Testis (tissue), 5 donors: Measurements from ENCODE around the gene FBXO11. TPM values are rescaled to one million over a fixed set of nuclear protein-coding genes. Genes with fewer than 3 reads are reported as not detected.

ENCODE experiments used
- DNase-seq: peaks from one replicate; pipeline ENCODE4 v3.0.0-alpha.2; 2019
- H3K27ac ChIP-seq, 2 donors: fragments of 200-600 bp; sonication (generic); one replicate each; pipeline ENCODE4 v1.5.1; 2019
- H3K27me3 ChIP-seq: fragments of 200-600 bp; sonication (generic); one replicate; pipeline ENCODE4 v1.5.1; 2019
- H3K36me3 ChIP-seq: fragments of 200-600 bp; sonication (generic); one replicate; pipeline ENCODE4 v1.5.1; 2017; ENCODE audit warnings: low read depth; ENCODE audit errors: missing control alignments
- H3K4me1 ChIP-seq: fragments of 200-600 bp; sonication (generic); one replicate; pipeline ENCODE4 v1.5.1; 2019
- H3K4me3 ChIP-seq, 2 donors: fragments of 200-600 bp; sonication (generic); one replicate each; pipeline ENCODE4 v1.5.1; 2017 to 2019
- H3K9me3 ChIP-seq: fragments of 200-600 bp; sonication (generic); one replicate; pipeline ENCODE4 v1.5.1; 2017
- POLR2A ChIP-seq: fragments of 450-650 bp; IDR thresholded peaks from one replicate; pipeline ENCODE4 v1.6.1; 2017; ENCODE audit warnings: antibody characterized with exemption, mild to moderate bottlenecking, moderate library complexity
- WGBS, 2 donors: methylation state at CpG; one replicate each; pipeline ENCODE4 v1.1.5; 2018; 5-methylcytosine and 5-hydroxymethylcytosine counted together
- intact Hi-C: fragments of 100-400 bp; cut with DNase I; formaldehyde crosslinking; loops from one replicate; pipeline ENCODE4 v1.15.1; 2023; ENCODE audit warnings: low total_unique reads
- long read RNA-seq, 2 donors: transcript quantifications; one replicate each; lab custom pipeline, GENCODE V29; 2026
- polyA plus RNA-seq: library from polyadenylated mRNA; stranded (reverse); fragments of 350-450 nt; fragmentation: Illumina TruSeq; extraction: RNeasy Lipid Tissue Mini Kit (QIAGEN cat#74804); gene quantifications from one replicate; pipeline ENCODE4 v1.2.3, GENCODE V29; 2014; ENCODE audit warnings: low read depth, low replicate concordance; ENCODE audit not compliant: insufficient read depth
- total RNA-seq, 2 donors: library from RNA; depleted of rRNA; stranded (reverse); fragments of >200 nt; gene quantifications; one replicate each; pipeline ENCODE4 v1.2.3, GENCODE V29; 2016
- TF ChIP-seq, protein P1 (sequence below), 3 experiments: fragments of 450-650 bp in 2 of 3; fragments of 200-600 bp in 1 of 3; sonication (generic) in 1 of 3; IDR thresholded peaks; one replicate each; pipeline ENCODE4 v1.5.1; 2016 to 2019; ENCODE audit warnings: antibody characterized with exemption in 3 of 3, mild to moderate bottlenecking in 2 of 3, moderate library complexity in 1 of 3

The FBXO11 gene
- total RNA-seq (100 to 1,000 TPM in 1 of 2 donors, 10 to 100 TPM in 1; 96.0 to 101 TPM), polyA plus RNA-seq (87.6 TPM)
- long read RNA-seq, donor 1, full-length matches to known transcripts: 4 of 9 reads
- long read RNA-seq, donor 1, partial matches to known transcripts: 5 of 9 reads
- long read RNA-seq, donor 1, other reads (novel, unspliced or antisense): 0 of 9 reads
- long read RNA-seq, donor 2, full-length matches to known transcripts: 3 of 251 reads
- long read RNA-seq, donor 2, partial matches to known transcripts: 212 of 251 reads
- long read RNA-seq, donor 2, other reads (novel, unspliced or antisense): 36 of 251 reads

DNA sequence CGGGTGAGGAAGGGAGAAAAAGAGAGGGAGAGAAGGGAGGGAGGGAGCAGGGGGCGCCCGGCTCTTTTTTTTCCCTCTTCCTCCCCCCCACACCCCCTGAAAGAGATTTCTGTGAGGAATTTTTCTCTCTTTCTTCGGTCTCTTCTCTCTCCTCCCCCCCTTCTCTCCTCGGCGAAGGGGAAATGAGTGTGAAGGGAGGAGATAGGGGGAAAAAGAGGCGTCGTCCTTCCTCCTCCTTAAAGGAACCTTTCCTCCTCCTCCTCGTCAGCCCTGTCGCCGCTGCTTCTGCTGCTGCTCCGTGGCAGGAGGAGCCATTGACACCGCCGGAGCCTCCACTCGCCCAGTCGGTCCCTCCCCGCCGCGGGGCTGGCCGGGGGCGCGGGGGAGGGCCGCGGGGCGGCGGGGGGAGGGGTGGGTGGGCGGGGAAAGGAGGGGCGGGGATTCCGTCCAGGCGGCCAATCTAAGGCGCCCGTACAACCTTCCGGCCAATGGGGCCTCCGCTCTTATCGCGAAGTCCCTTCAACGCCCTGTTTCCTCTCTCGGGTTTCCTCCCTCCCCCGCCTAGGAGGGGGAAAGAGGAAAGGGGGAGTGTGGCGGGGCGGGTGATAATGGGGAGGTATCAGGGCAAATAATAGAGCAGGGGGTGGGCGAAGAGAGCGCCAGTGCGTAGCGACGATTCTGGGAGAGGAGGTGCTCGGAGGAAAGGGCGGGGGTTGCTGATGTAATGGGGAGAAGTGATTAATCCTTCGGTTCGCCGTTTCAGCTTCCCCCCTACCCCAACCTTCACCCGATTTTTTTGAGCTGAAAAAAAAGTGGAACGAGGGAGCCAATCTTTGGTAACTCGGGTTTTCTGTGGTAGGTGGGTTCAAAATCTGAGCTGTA lies at the start of gene FBXO11:
FBXO11 (minus strand) TSS at position 342 of the 882 bp plus-strand sequence. CDS start 778 bp downstream, outside the sequence.
- no peaks in the 10 kb centered on the region for H3K27me3 ChIP-seq
- peaks cover 10% of the 10 kb centered on the region for H3K4me1 ChIP-seq
- peak within 1 kb of the TSS; percentile 99 to 100 for H3K27ac ChIP-seq
- intact Hi-C loops: loop anchor here (5.0 kb wide), 1 partner anchor 201 kb away; no protein-coding TSS in a partner anchor
- H3K36me3 ChIP-seq: no peaks in the 10 kb centered on the region
- peak within 1 kb of the TSS; percentile 90 to 96 for H3K4me3 ChIP-seq
- H3K9me3 ChIP-seq: no peaks in the 10 kb centered on the region
- WGBS, 2 donors: 0 to 1% methylated on average over 26 to 52 of the region's 54 CpGs
- peak; percentile 73 for TF ChIP-seq POLR2A
- TF ChIP-seq, protein P1, sequence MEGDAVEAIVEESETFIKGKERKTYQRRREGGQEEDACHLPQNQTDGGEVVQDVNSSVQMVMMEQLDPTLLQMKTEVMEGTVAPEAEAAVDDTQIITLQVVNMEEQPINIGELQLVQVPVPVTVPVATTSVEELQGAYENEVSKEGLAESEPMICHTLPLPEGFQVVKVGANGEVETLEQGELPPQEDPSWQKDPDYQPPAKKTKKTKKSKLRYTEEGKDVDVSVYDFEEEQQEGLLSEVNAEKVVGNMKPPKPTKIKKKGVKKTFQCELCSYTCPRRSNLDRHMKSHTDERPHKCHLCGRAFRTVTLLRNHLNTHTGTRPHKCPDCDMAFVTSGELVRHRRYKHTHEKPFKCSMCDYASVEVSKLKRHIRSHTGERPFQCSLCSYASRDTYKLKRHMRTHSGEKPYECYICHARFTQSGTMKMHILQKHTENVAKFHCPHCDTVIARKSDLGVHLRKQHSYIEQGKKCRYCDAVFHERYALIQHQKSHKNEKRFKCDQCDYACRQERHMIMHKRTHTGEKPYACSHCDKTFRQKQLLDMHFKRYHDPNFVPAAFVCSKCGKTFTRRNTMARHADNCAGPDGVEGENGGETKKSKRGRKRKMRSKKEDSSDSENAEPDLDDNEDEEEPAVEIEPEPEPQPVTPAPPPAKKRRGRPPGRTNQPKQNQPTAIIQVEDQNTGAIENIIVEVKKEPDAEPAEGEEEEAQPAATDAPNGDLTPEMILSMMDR (IDR thresholded peaks at IDR 0.05): peak in 2 of 3 experiments; percentile 33 to 51
- DNase-seq: peak; percentile 96

DNA sequence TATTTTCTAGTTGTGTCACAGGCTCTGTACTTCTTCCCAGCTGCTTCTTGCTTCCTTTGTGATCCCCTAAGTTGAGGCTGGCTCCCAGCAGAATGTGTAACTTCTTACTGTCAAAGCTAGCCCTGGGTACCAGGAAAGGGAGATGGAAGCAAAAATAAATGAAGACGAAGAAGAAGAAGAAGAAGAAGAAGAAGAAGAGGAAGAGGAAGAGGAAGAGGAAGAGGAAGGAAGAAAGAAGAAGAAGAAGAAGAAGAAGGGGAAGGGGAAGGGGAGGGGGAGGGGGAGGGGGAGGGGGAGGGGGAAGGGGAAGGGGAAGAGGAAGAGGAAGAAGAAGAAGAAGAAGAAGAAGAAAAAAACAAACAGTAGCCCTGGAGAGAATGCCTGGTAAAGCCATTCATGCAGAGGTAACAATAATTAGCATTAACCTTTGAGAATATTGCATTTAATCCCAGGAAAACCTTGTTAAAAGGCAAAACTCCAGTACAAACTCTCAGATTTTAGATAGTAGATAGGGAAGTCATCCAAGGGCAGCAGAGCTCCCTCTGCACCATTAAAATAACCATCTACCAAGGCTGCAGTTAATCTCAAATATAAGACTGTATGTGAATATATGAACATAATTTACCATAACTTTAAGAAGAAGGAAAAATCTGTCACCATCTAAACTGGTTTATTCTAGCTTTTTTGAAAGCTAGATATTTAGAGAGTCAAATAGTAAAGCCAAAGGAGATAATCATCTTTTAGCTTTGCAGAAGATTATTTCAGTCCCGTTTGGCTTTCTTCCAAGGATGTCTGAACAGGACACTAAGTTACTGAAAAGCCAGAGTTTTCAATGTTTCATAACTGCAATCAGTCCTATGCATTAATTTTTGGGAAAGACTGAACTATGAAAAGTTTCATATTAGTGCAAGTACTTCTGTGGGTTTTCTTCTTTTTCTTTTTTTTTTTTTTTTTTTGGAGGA lies 44.3 kb upstream of the FBXO11 start:
- Histone ChIP-seq H3K4me1 (peaks cover 4% of the 10 kb centered on the region), H3K9me3 (no peaks in the 10 kb centered on the region), H3K36me3 (no peaks in the 10 kb centered on the region), H3K27ac (no peak overlapping the region), H3K4me3 (no peak overlapping the region), H3K27me3 (no peaks in the 10 kb centered on the region)
- 23 to 36% methylated on average over 1 to 2 of the region's 2 CpGs for WGBS, 2 donors
- no peak for TF ChIP-seq POLR2A
- TF ChIP-seq, protein P1 (IDR thresholded peaks at IDR 0.05): no peak
- intact Hi-C loops: no loop called here
- no peak for DNase-seq

DNA sequence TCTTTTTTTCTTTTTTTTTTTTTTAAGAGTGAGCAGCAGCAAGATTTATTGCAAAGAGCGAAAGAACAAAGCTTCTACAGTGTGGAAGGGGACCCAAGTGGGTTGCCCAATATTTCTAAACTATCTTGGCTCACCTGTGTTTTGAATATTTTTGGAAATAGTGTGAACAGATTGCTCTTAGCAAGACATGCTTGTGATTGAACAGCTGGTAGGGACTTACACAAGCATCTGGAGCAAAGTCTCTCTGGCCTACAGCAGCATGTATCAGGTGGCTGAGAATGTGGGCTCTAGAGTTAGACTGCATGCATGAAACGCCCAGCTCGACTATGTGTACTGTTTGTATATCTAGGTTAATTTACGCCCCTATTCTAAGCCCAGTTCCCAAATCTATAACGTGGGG lies 40.3 kb upstream of the FBXO11 start:
- H3K27me3 ChIP-seq: no peaks in the 10 kb centered on the region
- 84 to 88% methylated on average over 5 of the region's 5 CpGs for WGBS, 2 donors
- intact Hi-C loops: no loop called here
- H3K27ac ChIP-seq: no peak overlapping the region
- no peaks in the 10 kb centered on the region for H3K36me3 ChIP-seq
- no peak overlapping the region for H3K4me3 ChIP-seq
- DNase-seq: no peak
- H3K4me1 ChIP-seq: peaks cover 4% of the 10 kb centered on the region
- H3K9me3 ChIP-seq: no peaks in the 10 kb centered on the region
- TF ChIP-seq, protein P1 (IDR thresholded peaks at IDR 0.05): no peak

DNA sequence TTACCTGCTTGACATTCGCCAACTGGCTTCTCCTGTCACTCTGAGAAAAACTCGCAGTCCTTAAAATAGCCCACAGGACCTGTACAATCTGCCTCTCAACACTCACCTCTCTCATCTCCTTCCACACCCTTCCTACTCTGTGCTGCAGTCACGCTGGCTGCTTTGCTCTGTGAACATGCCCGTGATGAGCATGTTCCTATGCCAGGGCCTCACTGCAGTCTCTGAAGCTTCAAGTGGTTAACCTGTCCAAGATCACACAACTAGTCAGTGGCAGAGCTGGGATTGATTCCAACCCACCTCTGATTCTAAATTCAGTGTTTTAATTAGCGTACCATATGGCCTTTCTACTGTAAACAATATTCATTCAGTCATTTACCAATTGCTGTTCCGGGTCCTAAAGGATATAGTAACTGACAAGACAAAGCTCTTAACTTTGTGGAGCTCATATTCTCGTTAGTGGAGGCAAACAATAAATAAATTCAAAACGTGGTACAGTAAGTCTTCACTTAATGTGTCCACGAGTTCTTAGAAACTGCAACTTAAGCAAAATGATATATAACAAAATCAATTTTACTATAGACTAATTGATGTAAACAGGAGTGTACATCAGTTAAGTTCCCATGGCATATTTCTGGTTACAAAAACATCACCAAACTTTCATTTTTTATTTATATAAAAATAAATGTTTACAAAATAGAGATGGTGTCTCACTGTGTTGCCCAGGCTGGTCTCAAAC lies 38.9 kb upstream of the FBXO11 start:
- no peaks in the 10 kb centered on the region for H3K36me3 ChIP-seq
- intact Hi-C loops: no loop called here
- no peaks in the 10 kb centered on the region for H3K9me3 ChIP-seq
- DNase-seq: no peak
- WGBS, 2 donors: 84% methylated on average over 9 of the region's 9 CpGs
- TF ChIP-seq, protein P1 (IDR thresholded peaks at IDR 0.05): no peak
- no peak for TF ChIP-seq POLR2A
- no peaks in the 10 kb centered on the region for H3K4me1 ChIP-seq
- H3K4me3 ChIP-seq: no peak overlapping the region
- no peaks in the 10 kb centered on the region for H3K27me3 ChIP-seq
- H3K27ac ChIP-seq: no peak overlapping the region
